Right renal cortex interstitium (tissue), 3 donors: Measurements from ENCODE around the gene HOXB5. TPM values are rescaled to one million over a fixed set of nuclear protein-coding genes. Genes with fewer than 3 reads are reported as not detected.

Experiments used
- DNase-seq, 3 donors: peaks; one replicate each; pipeline ENCODE4 v3.0.0-alpha.2; 2013; ENCODE audit warnings: low read depth in 3 of 3, low spot score in 2 of 3
- polyA plus RNA-seq, 3 donors: library from polyadenylated mRNA; unstranded; fragments of 120-200 nt; gene quantifications; one replicate each; pipeline ENCODE4 v1.2.1, GENCODE V29; 2013; ENCODE audit not compliant: insufficient read length in 3 of 3

The HOXB5 gene
- polyA plus RNA-seq, 3 donors = 20.4 to 27.5 (median 20.8) TPM

GRCh38 chr17:48578616-48579470 lies 14.7 kb downstream of the HOXB5 start:
- no peak for DNase-seq

- no peak for DNase-seq
These were observed 15.5 kb downstream of the HOXB5 start, which contains the start of gene HOXB4 for GRCh38 chr17:48577946-48578615. HOXB4 (minus strand) TSS chr17:48578350; CDS start chr17:48578319, 31 bp downstream.

GRCh38 chr17:48577330-48577945 lies 16.1 kb downstream of the HOXB5 start:
- DNase-seq = peak in 2 of 3 donors; percentile 90 to 92

GRCh38 chr17:48576479-48577309 lies 16.9 kb downstream of the HOXB5 start:
- no peak for DNase-seq

GRCh38 chr17:48575673-48576478 lies 17.7 kb downstream of the HOXB5 start:
- no peak for DNase-seq

GRCh38 chr17:48575066-48575582 lies 18.5 kb downstream of the HOXB5 start:
- DNase-seq = no peak

DNA sequence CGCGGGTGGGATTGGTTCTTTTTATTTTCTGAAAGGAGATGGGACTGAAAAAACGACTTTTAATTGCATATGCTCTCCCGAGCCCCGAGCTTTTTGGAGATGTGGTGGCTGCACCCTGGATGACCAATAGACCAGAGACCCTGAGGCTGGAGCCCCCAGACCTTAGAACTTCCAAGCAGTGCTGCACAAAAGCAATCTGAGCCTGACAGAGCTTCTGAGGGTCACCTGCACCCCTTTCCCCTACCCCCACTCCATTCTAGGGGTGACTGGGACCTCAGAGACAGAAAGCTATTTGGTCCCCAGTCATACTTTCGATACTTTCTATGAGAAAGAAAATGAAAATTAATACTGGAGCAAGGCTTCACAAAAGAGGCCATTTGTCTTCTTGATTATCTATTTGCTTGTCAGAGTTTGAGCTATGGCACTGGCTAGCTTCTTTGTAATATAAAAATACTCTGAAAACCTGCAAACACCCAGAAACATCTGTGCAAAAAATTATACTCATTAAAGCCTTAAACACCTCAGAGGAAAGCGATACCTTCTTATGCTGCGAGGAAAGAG lies 19.0 kb downstream of the HOXB5 start:
- DNase-seq = no peak

DNA sequence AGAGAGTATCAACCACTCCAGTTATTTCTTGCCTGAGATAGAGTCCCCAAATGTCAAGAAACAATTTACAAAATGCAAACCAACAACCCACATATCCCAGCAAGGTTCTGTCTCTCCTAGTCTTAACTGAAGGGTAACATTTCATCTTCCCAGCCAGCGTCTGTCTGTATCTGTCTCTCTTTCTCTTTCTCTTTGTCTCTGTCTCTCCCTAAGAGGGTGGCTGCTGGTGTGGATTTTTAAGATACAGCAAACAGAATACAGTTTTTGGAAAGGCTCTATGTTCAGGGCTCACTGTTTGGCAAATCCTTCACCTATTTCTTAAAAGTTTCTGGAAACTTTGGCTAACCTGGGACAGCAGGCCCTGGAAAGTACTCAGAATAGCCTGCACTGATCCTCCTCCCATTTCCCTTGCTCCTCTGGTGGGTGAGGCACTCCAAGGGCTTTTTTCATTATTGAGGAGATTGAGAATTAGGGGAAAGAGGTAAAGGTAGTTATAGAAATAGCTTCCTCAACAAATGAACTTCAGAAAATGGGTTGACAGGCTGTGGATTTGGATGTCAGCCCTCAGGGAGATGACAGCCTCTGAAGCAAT lies 21.7 kb downstream of the HOXB5 start:
- no peak for DNase-seq

DNA sequence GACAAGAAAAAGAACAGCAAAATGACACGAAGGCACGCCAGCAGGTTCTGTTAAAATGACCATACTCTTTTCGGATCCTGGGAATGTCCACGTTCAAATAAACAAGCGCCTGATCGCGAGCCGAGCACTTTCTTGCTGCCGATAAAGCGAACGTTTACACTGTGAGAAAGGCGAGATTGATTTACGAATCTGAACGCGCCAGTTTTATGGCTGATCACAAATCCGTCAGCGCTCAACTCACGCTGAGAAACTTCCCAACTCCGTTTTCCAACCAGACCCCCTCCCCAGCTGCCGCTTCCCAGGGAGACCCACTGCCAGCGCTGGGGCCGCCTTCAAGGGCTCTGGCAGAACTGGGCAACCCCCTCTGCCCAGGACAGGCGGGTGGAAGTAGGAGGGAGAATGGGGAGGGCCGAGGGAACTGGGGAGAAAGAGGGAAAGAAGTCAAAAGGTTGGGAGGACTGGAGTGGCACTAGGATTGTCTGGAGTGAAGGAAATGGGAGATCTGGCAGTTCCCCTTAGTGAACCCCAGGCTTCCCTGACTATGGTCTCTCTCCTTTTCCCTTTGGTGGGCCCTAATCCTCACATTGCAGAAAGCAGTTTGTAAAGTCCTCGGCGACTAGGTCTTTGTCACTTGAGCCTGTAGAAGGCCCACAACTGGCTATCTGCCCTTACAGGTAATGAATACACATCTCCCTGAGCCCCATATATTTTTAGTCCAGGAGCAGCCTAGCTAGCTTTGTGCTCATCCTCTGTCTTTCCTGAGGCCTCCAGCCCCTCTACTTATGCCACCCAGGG lies 22.4 kb downstream of the HOXB5 start:
- DNase-seq = no peak

DNA sequence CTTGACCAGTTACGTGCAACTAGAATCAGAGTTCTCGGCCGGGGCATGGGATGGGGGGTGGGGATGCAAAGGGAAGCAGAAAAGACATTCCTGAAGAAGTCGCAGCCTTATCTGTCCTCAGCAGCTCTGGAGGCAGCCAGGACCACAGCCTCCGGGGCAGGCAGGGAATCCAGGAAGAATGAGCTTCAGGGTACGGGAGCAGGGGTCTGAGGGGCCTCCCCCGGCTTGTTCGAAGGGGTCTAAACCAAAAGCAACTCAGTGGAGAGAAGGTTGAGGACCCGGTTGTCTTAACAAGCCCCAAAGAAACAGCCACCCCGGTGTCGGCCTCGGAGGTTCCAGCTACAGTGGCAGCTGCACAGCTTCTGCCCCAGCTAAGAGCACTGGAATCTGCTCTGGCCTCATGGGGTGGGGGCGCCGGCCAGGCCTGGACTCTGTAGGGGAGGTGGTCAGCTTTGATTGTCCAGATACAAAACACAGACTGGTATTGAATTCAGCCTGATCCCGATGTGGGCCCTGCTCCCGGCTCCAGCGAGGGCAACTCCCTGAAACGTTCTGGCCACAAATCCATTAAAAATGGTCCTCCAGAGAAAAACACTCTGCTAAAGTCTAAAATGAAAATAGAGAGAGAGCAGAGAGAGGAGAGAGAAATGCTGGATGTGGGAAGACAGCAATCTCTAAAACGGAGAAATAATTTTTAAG lies 23.1 kb downstream of the HOXB5 start:
- no peak for DNase-seq

DNA sequence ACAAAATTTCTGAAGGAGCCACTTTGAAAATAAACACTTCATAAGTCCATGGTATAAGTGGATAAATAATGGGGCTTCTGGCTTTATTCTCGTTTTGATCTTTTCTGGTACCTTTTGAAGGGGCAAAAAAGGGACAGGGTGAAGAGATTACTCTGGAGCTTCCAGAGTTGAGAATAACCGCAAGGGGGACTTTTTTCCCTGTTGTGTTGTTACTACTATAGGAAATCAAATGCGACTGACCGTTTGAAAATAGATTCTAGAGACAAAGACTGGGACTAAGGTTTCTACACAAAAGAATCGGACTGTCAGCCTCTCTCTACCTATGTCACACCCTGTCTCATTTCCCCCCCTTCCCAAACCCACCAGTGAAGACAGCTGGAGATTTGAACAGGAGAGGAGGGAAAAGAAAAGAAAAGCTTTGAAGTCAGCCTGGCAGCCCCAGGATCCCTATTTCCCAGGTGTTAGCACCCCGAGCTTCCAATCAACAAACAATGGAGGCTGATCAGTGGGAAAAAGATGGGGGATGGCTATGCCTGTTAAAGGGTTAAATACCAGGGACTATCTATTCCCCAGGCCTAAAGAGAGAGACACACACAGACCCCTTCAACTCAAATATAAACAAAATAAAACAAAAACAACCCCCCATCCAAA lies 23.8 kb downstream of the HOXB5 start:
- no peak for DNase-seq

DNA sequence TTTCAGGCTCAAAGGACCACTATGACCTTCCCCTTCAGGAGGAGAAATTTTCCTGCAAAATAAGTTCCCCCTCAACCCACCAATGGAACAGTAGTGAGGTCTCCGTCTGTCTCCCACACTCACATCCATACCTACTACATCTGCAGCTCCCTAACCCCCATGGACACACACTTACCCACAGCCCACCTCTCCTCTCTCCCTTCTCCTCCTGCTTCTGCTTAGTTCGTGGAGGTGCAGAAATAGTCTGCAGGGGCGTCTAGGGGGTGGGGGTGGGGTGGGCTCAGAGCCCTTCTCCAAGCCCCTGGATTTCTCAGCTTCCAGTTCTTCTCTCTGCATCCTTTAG lies 24.4 kb downstream of the HOXB5 start:
- DNase-seq = no peak

- no peak for DNase-seq
These were observed 24.9 kb downstream of the HOXB5 start for GRCh38 chr17:48568499-48569239.

DNA sequence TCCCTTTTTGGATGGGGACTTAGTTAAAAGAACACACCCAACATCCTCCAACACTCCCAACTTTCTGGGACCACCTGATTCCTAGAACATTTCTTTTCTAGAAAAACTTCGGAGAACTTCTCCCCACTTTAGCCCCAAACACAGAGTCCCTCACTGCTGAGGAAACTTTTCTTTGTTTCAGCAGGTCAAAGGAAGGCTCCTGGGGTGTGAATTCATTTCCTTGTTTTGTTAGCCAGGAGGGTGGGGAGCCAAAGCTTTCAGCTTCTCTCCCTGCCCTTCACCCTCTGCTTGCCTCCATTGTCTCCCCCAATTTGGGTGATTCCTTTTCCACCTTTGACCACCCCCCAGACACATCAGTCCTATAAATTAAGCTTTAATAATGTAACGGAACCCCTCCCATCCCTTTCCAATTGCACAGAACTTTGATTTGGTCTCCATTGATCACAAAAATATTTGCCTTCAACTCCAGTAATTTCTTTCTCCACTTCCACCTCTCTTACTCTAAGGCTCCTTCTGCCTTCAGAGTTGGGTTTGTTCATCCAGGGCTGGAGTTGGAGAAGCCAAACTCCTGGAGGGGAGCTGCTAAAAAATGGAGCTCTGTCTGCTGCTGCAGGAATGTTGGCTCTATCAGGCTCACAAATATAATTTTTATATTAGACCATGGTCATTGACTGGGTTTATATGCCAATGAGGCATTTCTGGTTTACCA lies 25.8 kb downstream of the HOXB5 start:
- DNase-seq = no peak

DNA sequence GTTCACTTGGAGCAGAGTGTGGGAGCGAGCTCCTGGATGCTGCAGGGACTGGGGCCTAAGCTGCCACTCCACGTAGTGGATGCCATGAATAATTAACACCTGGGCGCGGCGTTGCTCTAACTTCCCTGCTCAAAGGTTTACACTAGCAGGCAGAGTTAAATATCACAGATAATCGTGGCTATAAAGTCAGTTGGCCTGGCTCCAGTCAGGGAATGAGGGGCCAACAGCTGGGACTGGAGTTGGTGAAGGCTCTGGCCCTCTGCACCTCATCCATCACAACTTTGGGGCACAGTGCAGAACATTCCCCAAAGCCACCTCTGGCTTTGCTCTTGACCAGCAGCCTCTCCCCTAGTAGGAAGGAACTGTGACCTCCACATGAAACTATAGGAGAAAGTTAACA lies 26.4 kb downstream of the HOXB5 start:
- DNase-seq = no peak

- no peak for DNase-seq
These were observed 26.9 kb downstream of the HOXB5 start for GRCh38 chr17:48566717-48567116.
